Measurements from ENCODE around the gene ERAP2.

ERAP2 gene

GRCh38 chr5:96893342-96893741 is 17.0 kb downstream of the ERAP2 start:
- Mint-ChIP-seq H3K4me1 (ENCODE audit: low read depth) (peaks cover 14% of the 10 kb centered on the region), H3K27me3 (no peaks in the 10 kb centered on the region), H3K9me3 (no peaks in the 10 kb centered on the region), H3K36me3 (ENCODE audit: low read depth) (peaks cover 49% of the 10 kb centered on the region), H3K4me3 (no peak overlapping the region), H3K27ac (no peak overlapping the region)
- intact Hi-C loops (cut with micrococcal nuclease) = no loop called here

DNA sequence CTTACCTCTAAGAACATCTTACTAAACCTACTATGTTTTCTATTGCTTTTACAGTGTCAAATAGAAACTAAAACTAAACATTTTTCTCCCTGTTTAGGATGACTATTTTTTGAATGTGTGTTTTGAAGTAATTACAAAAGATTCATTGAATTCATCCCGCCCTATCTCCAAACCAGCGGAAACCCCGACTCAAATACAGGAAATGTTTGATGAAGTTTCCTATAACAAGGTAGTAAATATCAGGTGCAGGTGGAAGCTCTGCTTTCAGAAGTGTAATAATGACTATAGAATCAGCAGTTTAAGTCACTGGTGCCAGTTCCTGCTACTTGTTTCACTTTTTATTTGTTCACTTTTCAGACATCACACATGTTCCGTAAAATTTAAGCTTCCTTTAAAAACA is 20.0 kb downstream of the ERAP2 start:
- Mint-ChIP-seq H3K4me3 (peak overlapping the region; percentile 70), H3K4me1 (ENCODE audit: low read depth) (peaks cover 14% of the 10 kb centered on the region), H3K9me3 (no peaks in the 10 kb centered on the region), H3K27ac (peak overlapping the region; percentile 89), H3K36me3 (ENCODE audit: low read depth) (peaks cover 54% of the 10 kb centered on the region), H3K27me3 (no peaks in the 10 kb centered on the region)
- intact Hi-C loops (cut with micrococcal nuclease) = loop anchor here (2.0 kb wide), 1 partner anchor 41 kb away; the partner anchor contains the start of gene LNPEP

- H3K4me1 Mint-ChIP-seq (ENCODE audit: low read depth) = peaks cover 14% of the 10 kb centered on the region
- peaks cover 59% of the 10 kb centered on the region for H3K36me3 Mint-ChIP-seq (ENCODE audit: low read depth)
- H3K4me3 Mint-ChIP-seq = peak overlapping the region; percentile 70
- intact Hi-C loops (cut with micrococcal nuclease) = loop anchor here (2.0 kb wide), 1 partner anchor 40 kb away; the partner anchor contains the start of gene LNPEP
- H3K9me3 Mint-ChIP-seq = no peaks in the 10 kb centered on the region
- no peaks in the 10 kb centered on the region for H3K27me3 Mint-ChIP-seq
- H3K27ac Mint-ChIP-seq = peak overlapping the region; percentile 89
These were observed 20.5 kb downstream of the ERAP2 start for GRCh38 chr5:96896806-96897205.

GRCh38 chr5:96901384-96901783 is 25.1 kb downstream of the ERAP2 start:
- Mint-ChIP-seq H3K27ac (no peak overlapping the region), H3K4me3 (no peak overlapping the region), H3K27me3 (no peaks in the 10 kb centered on the region), H3K4me1 (ENCODE audit: low read depth) (peaks cover 25% of the 10 kb centered on the region), H3K9me3 (no peaks in the 10 kb centered on the region), H3K36me3 (ENCODE audit: low read depth) (peaks cover 43% of the 10 kb centered on the region)
- intact Hi-C loops (cut with micrococcal nuclease) = no loop called here

DNA sequence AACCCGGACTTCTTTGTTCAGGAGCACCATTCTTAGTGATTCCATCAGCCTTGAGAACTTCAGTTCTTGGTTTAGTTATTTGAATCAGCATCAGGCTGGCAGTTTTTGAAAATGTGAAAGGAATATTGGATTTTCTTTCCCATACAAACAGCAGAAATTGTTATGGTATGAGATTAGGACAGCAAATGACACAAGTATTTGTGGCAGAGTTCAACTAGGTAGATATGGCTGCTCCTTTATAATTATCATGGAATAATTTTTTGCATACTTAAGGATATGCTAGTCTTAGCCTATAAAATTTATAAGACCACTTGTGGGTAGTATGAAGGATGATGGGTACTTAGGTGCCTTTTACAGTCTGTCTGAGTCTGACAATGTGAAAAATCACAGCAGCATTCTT is 25.5 kb downstream of the ERAP2 start:
- no peak overlapping the region for H3K4me3 Mint-ChIP-seq
- H3K4me1 Mint-ChIP-seq (ENCODE audit: low read depth) = peaks cover 21% of the 10 kb centered on the region
- H3K27ac Mint-ChIP-seq = no peak overlapping the region
- peaks cover 44% of the 10 kb centered on the region for H3K36me3 Mint-ChIP-seq (ENCODE audit: low read depth)
- H3K27me3 Mint-ChIP-seq = no peaks in the 10 kb centered on the region
- H3K9me3 Mint-ChIP-seq = no peaks in the 10 kb centered on the region
- intact Hi-C loops (cut with micrococcal nuclease) = no loop called here

- Mint-ChIP-seq H3K9me3 (no peaks in the 10 kb centered on the region), H3K27ac (no peak overlapping the region), H3K4me1 (ENCODE audit: low read depth) (peaks cover 14% of the 10 kb centered on the region), H3K27me3 (no peaks in the 10 kb centered on the region), H3K36me3 (ENCODE audit: low read depth) (peaks cover 44% of the 10 kb centered on the region), H3K4me3 (no peak overlapping the region)
- intact Hi-C loops (cut with micrococcal nuclease) = no loop called here
These were observed 26.6 kb downstream of the ERAP2 start for GRCh38 chr5:96902876-96903275.

- H3K4me1 Mint-ChIP-seq (ENCODE audit: low read depth) = peaks cover 14% of the 10 kb centered on the region
- H3K27me3 Mint-ChIP-seq = no peaks in the 10 kb centered on the region
- intact Hi-C loops (cut with micrococcal nuclease) = no loop called here
- H3K27ac Mint-ChIP-seq = no peak overlapping the region
- no peaks in the 10 kb centered on the region for H3K9me3 Mint-ChIP-seq
- H3K4me3 Mint-ChIP-seq = no peak overlapping the region
- H3K36me3 Mint-ChIP-seq (ENCODE audit: low read depth) = peaks cover 44% of the 10 kb centered on the region
These were observed 27.0 kb downstream of the ERAP2 start for GRCh38 chr5:96903300-96903699.

DNA sequence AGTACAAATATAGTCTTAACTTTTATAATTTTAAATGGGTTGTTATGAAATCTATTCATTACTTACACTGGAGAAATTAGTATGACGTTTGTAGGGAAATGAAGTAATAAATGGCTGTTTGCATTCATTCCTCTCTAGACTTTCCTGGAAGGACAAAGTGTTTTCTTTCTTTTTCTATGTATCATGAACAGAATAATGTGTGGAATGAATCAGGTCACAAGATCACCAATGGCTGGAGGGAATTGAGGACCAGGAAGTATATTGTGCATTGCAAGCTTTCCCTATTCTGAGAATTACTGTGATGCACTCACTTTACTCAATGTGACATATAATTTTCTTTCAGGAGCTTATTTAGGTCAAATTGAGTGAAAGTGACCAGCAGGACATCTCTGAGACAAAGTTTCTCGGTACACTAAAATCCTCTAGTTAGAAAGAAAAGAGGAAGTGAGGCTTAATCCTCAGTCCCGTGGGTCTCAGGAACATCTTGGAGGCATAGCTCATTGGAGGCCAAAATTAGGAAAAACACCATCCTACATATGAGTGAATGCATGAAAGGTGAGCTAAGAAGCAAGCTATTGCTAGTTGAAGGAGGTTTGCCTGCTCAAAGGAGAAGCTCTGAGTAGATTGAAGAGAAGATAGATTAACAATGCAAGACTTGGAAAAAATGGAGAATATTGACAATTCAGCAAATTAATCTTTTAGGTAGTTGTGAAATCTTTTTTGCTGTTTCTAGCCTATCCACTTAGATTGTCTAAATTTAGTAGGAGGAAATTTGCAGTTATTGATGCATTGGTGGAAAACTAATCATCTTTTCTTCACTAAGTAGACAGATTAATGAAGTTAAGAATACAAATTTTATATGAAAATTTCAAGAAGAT is 28.0 kb downstream of the ERAP2 start:
- intact Hi-C loops (cut with micrococcal nuclease) = no loop called here
- Mint-ChIP-seq H3K4me3 (no peak overlapping the region), H3K27me3 (no peaks in the 10 kb centered on the region), H3K4me1 (ENCODE audit: low read depth) (peaks cover 14% of the 10 kb centered on the region), H3K27ac (no peak overlapping the region), H3K9me3 (no peaks in the 10 kb centered on the region), H3K36me3 (ENCODE audit: low read depth) (peaks cover 41% of the 10 kb centered on the region)

- H3K36me3 Mint-ChIP-seq (ENCODE audit: low read depth) = peaks cover 37% of the 10 kb centered on the region
- no peak overlapping the region for H3K27ac Mint-ChIP-seq
- no peaks in the 10 kb centered on the region for H3K9me3 Mint-ChIP-seq
- peaks cover 14% of the 10 kb centered on the region for H3K4me1 Mint-ChIP-seq (ENCODE audit: low read depth)
- intact Hi-C loops (cut with micrococcal nuclease) = no loop called here
- H3K27me3 Mint-ChIP-seq = no peaks in the 10 kb centered on the region
- H3K4me3 Mint-ChIP-seq = no peak overlapping the region
These were observed 29.6 kb downstream of the ERAP2 start for GRCh38 chr5:96905864-96906263.

- Mint-ChIP-seq H3K4me3 (no peak overlapping the region), H3K27ac (no peak overlapping the region), H3K36me3 (ENCODE audit: low read depth) (peaks cover 22% of the 10 kb centered on the region), H3K27me3 (no peaks in the 10 kb centered on the region), H3K9me3 (no peaks in the 10 kb centered on the region), H3K4me1 (ENCODE audit: low read depth) (peaks cover 13% of the 10 kb centered on the region)
- intact Hi-C loops (cut with micrococcal nuclease) = no loop called here
These were observed 32.7 kb downstream of the ERAP2 start for GRCh38 chr5:96909003-96909402.

DNA sequence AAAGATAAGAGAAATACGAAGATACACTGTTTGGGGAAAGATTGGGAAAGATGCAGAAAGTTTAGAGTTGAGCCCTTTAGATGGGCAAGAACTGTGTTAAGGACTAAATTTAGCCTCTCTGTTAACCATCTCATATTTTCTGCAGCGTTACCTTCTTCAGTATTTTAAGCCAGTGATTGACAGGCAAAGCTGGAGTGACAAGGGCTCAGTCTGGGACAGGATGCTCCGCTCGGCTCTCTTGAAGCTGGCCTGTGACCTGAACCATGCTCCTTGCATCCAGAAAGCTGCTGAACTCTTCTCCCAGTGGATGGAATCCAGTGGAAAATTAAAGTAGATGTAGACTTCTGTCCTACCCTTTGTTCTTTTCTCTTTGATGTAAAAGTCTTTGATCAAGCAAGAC is 33.1 kb downstream of the ERAP2 start:
- peaks cover 9% of the 10 kb centered on the region for H3K4me1 Mint-ChIP-seq (ENCODE audit: low read depth)
- no peaks in the 10 kb centered on the region for H3K27me3 Mint-ChIP-seq
- H3K27ac Mint-ChIP-seq = no peak overlapping the region
- H3K36me3 Mint-ChIP-seq (ENCODE audit: low read depth) = peaks cover 25% of the 10 kb centered on the region
- intact Hi-C loops (cut with micrococcal nuclease) = no loop called here
- H3K9me3 Mint-ChIP-seq = no peaks in the 10 kb centered on the region
- no peak overlapping the region for H3K4me3 Mint-ChIP-seq

DNA sequence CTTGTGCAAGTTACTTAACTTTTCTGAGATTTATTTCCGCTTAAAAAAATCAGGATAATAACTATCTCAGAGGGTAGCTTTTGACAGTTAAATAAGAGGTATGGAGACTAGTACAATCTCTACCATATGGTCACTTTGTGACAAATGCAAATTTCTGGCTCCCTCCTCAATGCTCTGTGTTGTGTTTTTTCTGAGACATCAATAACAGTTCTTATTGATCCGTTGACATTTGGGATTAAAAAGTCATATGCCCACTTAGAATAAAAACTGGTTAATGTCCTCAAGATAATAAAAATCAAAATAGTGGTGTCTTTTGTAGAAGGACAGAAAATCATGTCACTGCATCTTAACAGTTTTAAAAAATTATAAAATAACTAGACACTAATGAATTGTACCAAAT is 34.8 kb downstream of the ERAP2 start:
- H3K27ac Mint-ChIP-seq = no peak overlapping the region
- peaks cover 3% of the 10 kb centered on the region for H3K4me1 Mint-ChIP-seq (ENCODE audit: low read depth)
- no peak overlapping the region for H3K4me3 Mint-ChIP-seq
- no peaks in the 10 kb centered on the region for H3K27me3 Mint-ChIP-seq
- peaks cover 29% of the 10 kb centered on the region for H3K36me3 Mint-ChIP-seq (ENCODE audit: low read depth)
- no peaks in the 10 kb centered on the region for H3K9me3 Mint-ChIP-seq
- intact Hi-C loops (cut with micrococcal nuclease) = no loop called here

- H3K27ac Mint-ChIP-seq = no peak overlapping the region
- no peaks in the 10 kb centered on the region for H3K27me3 Mint-ChIP-seq
- intact Hi-C loops (cut with micrococcal nuclease) = no loop called here
- no peak overlapping the region for H3K4me3 Mint-ChIP-seq
- peaks cover 47% of the 10 kb centered on the region for H3K36me3 Mint-ChIP-seq (ENCODE audit: low read depth)
- H3K4me1 Mint-ChIP-seq (ENCODE audit: low read depth) = no peaks in the 10 kb centered on the region
- no peaks in the 10 kb centered on the region for H3K9me3 Mint-ChIP-seq
These were observed 36.9 kb downstream of the ERAP2 start for GRCh38 chr5:96913233-96913632.

DNA sequence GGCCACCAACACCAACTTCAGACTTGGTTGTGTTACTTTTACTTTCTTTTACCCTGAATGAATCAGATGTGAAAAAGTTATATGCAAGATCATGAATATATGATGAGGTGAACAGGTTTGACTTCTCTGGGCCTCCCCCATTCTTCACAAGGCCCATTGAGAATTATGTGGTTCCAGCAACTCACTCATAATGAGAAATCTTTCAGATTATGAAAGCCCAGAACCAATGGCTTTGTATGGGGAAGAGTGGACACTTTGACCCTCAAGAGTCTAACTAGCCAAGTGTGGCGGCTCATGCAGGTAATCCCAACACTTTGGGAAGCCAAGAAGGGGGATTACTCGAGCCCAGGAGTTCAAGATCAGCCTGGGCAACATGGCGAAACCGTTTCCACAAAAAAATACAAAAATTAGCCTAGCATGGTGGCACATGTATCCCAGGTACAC is 43.5 kb downstream of the ERAP2 start:
- peaks cover 16% of the 10 kb centered on the region for H3K4me1 Mint-ChIP-seq (ENCODE audit: low read depth)
- intact Hi-C loops (cut with micrococcal nuclease) = no loop called here
- H3K4me3 Mint-ChIP-seq = no peak overlapping the region
- H3K9me3 Mint-ChIP-seq = no peaks in the 10 kb centered on the region
- peaks cover 34% of the 10 kb centered on the region for H3K36me3 Mint-ChIP-seq (ENCODE audit: low read depth)
- H3K27ac Mint-ChIP-seq = no peak overlapping the region
- H3K27me3 Mint-ChIP-seq = no peaks in the 10 kb centered on the region

Measured in dendritic cell treated with granulocyte-macrophage colony-stimulating factor and Interleukin-4, amounts not matched to agents 40 ng/mL and 50 ng/mL, for 4 days (primary cell).